ENCODE data around the gene SSBP3.

DNA sequence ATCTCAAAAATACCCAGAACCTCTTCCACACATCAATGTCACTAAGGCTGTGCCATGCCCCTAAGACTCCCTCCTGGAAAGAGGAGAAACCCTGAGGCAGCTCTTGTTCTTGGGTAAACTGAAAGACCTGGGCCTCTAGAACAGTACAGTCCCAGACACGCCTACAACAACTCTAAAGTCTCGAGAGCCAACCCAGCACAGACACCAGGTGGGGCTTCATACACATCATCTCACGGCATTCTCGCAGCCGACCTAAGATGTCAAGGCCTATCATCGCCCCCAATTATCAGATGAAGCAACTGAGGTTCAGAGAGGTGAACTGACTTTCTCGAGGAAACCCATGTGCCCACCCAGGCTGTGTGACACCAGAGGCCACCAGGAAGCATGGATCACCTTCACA is 135.7 kb downstream of the SSBP3 start:
- TF ChIP-seq POLR2A (IDR thresholded peaks at IDR 0.05; ENCODE audit: low read depth, low read length) (no peak), POLR2AphosphoS5 (IDR thresholded peaks at IDR 0.05; ENCODE audit: low read depth, low read length) (no peak), POU2F2 (IDR thresholded peaks at IDR 0.05; ENCODE audit: low read depth, low read length) (no peak), TAF1 (IDR thresholded peaks at IDR 0.05; ENCODE audit: low read depth, low read length) (no peak)
